Epidermal melanocyte (primary cell): ENCODE data around the gene ZNF486.
"Not testable (repeated sequence)": the region's sequence is repeated elsewhere in the genome, so short reads cannot be mapped to it uniquely, and the experiment has no call there.

ENCODE experiments used
- DNase-seq: peaks from one replicate; pipeline ENCODE4 v3.0.0; 2011; ENCODE audit warnings: low spot score; ENCODE audit not compliant: insufficient read length

ZNF486 gene

DNA sequence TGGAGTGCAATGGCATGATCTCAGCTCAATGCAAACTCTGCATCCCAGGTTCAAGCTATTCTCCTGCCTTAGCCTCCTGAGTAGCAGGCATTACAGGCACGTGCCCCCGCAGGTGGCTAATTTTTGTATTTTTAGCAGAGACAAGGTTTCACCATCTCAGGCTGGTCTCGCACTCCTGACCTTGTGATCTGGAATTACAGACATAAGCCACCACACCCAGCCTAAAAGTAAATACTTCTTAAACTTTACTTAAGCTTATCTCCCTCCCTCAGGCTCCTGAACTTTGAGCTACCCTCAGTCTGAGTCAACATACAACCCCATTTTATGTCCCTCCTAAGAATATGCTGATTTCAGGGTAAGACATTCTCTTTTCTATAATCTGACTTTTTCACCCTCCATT is 66.1 kb downstream of the ZNF486 start:
- no peak for DNase-seq

DNA sequence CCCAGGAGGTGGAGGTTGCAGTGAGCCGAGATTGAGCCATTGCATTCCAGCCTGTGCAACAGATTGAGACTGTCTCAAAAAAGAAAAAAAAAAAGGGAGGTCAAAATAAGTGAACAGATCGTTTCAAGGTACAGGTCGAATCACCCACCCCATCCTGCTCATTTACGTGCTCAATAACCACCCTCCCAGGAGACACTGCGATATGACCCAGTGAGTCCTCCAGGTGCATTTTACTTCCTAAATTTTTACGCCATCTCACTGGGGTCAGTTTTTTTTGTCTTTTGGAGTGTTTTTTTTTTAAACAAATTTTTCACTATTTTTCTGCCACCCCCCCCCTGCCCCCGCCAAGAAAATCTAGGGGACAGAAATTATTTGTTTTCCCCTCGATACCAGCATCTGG is 68.1 kb downstream of the ZNF486 start:
- no peak for DNase-seq

DNA sequence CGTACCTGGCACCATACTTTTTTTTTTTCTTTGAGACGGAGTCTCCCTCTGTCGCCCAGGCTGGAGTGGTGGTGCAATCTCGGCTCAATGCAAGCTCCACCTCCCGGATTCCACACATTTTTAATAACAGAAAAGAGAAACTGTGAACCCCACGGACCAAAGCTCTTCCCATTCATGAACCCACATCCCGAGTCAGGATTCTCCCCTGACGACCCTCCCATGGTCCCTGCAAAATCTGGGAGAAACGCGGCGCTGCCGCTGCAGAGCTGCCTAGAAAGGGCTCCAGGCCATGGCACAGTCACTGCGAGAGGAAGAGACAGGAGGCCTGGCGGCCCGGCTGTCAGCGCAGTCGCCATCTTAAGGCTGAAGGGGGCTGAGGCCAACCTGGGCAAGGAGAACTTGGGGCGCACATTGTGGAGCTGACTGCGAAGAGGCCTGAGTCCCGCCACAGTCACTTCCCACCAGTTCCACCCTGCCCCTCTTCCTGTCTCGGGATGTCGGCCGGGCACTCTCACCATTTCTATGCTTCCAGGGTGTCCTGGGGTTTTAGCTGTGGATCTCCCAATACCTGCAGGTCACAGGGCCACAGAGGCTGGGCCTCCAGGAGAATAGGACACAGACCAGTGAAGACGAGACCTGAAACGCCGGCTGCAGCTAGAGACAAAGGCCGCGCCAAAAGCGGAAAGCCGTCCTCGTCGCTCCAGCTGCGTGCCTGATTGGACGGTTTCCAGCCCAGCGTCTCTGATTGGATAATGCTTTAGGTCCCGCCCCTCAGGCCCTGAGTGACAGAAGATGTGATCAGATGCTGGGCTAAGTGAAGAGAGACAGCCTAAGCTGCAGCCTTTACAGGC is 71.0 kb downstream of the ZNF486 start:
- peak; percentile 44 for DNase-seq

DNA sequence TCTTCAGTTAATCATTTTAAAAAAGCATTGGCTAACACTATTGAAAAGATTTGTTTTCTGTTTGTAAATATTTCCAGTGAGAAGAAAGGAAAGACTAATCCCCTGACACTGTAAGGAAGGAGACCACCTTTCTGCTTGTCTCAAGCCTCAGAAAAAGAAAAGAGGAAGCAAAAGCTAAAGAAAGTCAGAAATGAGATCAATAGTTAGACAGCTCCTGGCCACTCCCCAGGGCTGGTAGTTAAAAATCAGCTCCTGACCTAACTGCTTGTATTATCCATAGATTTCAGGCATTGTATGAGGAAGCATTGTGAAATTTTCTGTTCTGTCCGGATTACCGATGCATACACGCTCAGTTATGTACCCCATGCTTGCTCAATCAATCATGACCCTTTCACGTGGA is 76.6 kb downstream of the ZNF486 start:
- no peak for DNase-seq

DNA sequence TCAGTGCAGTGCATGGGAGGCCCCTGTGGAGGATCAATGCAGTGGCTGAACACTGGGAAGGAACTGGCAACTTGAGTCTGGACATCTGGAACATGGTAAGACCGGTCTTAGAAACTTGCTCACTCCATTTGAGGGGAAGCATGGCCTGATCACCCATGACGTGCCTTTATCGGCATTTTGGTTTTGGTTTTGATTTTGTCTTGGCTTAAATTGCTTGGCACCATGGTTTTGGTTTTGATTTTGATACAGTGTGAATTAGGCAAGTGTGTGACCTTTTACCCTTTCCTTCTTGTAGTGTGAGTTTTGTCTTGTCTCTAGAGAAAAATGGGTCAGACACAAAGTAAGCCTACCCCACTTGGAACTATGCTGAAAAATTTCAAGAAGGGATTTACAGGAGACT is 77.3 kb downstream of the ZNF486 start:
- DNase-seq = no peak

DNA sequence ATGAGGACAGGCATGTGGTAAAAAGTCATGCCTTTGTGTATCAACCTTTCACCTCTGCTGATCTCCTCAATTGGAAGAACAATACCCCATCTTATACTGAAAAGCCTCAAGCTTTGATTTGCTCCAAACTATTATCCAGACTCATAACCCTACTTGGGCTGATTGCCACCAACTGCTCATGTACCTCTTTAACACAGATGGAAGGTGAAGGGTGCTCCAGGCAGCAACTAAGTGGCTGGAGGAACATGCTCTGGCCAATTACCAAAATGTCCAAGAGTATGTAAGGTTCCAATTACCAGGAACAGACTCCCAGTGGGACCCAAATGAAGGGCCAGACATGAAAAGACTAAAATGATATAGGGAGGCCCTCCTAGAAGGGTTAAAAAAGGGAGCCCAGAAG is 78.3 kb downstream of the ZNF486 start:
- DNase-seq = no peak

DNA sequence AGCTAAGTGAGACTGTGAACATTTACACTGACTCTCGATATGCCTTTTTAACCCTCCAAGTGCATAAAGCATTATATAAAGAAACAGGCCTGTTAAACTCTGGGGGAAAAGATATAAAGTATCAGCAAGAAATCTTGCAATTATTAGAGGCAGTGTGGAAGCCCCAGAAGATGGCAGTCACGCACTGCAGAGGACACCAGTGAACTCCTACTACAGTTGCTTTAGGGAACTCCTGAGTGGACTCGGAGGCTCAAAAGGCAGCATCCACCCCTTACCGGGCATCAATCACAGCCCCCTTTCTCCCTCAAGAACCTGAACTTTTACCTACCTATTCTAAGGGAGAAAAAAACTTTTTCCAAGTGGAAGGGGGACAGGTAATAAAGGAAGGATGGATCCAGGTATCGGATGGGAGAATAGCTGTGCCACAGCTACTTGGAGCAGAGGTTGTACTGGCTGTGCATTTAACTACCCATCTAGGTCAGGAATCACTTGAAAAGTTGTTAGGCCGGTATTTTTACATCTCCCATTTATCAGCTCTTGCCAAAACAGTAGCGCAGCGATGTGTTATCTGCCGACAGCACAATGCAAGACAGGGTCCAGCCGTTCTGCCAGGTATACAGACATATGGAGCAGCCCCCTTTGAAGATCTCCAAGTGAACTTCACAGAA is 80.1 kb downstream of the ZNF486 start:
- DNase-seq = no peak

DNA sequence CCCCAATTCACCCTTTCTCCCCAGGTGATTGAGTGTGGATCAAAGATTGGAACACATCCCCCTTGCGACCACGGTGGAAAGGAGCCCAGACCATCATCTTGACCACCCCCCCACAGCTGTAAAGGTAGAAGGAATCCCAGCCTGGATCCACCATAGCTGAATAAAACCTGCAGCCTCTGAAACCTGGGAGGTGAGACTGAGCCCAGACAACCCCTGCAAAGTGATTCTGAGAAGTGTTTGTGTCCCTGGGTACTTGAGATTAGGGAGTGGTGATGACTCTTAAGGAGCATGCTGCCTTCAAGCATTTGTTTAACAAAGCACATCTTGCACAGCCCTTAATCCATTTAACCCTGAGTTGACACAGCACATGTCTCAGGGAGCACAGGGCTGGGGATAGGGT is 81.2 kb downstream of the ZNF486 start:
- not testable (repeated sequence) for DNase-seq
